ENCODE measurements around the gene RRAGD.

The RRAGD gene, protein sequence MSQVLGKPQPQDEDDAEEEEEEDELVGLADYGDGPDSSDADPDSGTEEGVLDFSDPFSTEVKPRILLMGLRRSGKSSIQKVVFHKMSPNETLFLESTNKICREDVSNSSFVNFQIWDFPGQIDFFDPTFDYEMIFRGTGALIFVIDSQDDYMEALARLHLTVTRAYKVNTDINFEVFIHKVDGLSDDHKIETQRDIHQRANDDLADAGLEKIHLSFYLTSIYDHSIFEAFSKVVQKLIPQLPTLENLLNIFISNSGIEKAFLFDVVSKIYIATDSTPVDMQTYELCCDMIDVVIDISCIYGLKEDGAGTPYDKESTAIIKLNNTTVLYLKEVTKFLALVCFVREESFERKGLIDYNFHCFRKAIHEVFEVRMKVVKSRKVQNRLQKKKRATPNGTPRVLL

DNA sequence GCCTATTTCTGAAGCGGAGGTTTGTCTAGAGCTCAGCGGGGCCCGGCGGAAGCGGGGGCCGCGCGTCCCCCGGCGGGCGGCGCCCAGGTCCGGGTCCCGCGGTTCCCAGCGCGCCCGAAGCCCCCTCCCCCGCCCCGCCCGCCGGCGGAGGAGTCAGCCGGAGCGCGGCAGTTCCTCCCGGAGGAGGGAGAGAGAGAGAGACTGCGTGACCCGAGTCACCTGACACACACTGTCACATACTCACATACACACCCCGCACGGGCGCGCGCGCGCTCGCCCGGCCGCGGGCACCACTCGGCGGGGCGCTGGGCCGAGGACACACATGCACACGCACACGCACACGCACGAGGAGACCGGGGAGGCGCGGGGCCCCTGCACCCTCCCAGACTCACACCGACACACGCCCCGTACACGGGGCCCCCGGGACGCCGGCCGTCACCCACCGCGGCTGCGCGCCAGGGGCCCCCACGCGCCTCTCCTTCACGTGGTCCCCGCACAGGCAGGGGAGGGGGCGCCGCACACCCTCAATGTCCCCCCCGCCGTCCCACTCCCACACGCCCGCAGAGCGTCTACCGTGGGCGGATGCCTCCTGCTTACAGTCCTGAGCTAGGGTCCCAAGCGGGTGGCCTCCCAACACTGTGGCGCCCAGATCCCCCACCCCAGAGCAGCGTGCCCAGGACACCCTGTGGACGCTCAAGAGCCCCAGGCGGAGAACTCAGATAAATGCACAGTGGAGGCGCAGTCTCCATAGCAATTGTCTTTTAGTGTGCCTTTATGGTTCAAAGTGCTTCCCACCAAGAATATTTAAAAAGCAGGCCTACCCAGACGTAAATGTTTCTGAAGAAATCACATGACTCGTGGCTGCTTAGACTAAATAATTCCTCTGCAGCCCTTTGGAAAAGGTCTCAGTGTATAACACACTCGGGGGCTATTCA, at the start of gene RRAGD:
Gene RRAGD (minus strand): TSS at position 203 of the 935 bp plus-strand sequence. CDS start 280 bp downstream, outside the sequence.
- peak within 1 kb of the TSS; percentile 88 for H3K27ac Mint-ChIP-seq
- DNase-seq: peak; percentile 76
- peaks cover 22% of the 10 kb centered on the region for H3K4me1 Mint-ChIP-seq (ENCODE audit: low read depth)
- peaks cover 11% of the 10 kb centered on the region for H3K27me3 Mint-ChIP-seq
- peak within 1 kb of the TSS; percentile 85 for H3K4me3 Mint-ChIP-seq
- H3K9me3 Mint-ChIP-seq: no peaks in the 10 kb centered on the region
- H3K36me3 Mint-ChIP-seq (ENCODE audit: low read depth): no peaks in the 10 kb centered on the region

DNA sequence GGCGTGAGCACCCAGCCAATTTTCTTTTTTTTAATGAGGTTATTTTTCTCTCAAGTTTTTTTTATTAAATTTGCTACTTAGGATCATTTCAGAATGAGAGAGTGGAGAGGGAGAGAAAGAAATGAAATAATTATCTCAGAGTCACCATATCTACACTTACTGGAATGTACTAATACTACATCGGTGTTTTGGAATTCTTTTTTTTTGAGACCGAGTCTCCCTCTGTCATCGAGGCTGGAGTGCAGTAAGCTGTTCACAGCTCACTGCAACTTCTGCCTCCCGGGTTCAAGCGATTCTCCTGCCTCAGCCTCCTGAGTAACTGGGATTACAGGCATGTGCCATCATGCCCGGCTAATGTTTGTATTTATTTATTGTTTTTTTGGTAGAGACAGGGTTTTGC, 48.6 kb upstream of the RRAGD start:
- Mint-ChIP-seq H3K36me3 (ENCODE audit: low read depth) (no peaks in the 10 kb centered on the region), H3K4me1 (ENCODE audit: low read depth) (no peaks in the 10 kb centered on the region), H3K27ac (no peak overlapping the region), H3K9me3 (peaks cover 3% of the 10 kb centered on the region), H3K27me3 (no peaks in the 10 kb centered on the region), H3K4me3 (no peak overlapping the region)
- no peak for DNase-seq

DNA sequence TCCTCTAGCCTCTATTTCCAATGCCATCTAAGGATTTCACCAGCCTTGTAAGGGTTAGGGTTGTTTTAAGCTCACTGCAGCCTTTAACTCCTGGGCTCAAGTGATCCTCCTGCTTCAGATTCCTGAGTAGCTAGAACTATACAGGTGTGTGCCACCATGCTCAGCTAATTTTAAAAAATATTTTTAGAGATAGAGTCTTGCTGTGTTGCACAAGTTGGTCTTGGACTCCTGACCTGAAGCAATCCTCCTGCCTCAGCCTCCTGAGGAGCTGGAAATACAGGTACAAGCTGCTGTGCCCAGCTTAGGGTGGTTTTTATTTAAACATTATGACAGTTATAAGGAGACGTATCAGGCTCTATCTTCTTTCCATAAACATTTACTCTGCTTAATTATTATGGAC, 47.4 kb upstream of the RRAGD start:
- H3K27ac Mint-ChIP-seq: no peak overlapping the region
- no peaks in the 10 kb centered on the region for H3K27me3 Mint-ChIP-seq
- H3K36me3 Mint-ChIP-seq (ENCODE audit: low read depth): no peaks in the 10 kb centered on the region
- no peak overlapping the region for H3K4me3 Mint-ChIP-seq
- H3K9me3 Mint-ChIP-seq: peaks cover 3% of the 10 kb centered on the region
- H3K4me1 Mint-ChIP-seq (ENCODE audit: low read depth): no peaks in the 10 kb centered on the region
- DNase-seq: no peak

DNA sequence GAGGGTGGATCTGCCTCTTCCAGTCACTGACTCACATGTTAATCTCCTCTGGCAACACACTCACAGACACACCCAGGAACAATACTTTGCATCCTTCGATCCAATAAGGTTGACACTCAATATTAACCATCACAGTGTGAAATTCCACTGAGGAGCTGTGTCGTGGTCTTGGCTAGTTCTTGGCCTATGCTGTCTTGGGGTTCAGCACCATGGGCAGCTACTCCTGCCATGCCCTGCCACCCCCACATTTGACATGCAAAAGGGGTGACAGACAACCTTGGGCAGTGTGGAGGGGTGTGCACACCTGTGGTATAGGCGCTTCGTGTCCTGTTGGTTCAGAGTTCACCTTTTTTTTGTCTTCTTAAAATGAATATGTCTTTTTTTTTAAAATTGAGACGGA, 46.6 kb upstream of the RRAGD start:
- Mint-ChIP-seq H3K27me3 (no peaks in the 10 kb centered on the region), H3K36me3 (ENCODE audit: low read depth) (no peaks in the 10 kb centered on the region), H3K4me1 (ENCODE audit: low read depth) (no peaks in the 10 kb centered on the region), H3K4me3 (no peak overlapping the region), H3K27ac (no peak overlapping the region), H3K9me3 (peaks cover 3% of the 10 kb centered on the region)
- no peak for DNase-seq

DNA sequence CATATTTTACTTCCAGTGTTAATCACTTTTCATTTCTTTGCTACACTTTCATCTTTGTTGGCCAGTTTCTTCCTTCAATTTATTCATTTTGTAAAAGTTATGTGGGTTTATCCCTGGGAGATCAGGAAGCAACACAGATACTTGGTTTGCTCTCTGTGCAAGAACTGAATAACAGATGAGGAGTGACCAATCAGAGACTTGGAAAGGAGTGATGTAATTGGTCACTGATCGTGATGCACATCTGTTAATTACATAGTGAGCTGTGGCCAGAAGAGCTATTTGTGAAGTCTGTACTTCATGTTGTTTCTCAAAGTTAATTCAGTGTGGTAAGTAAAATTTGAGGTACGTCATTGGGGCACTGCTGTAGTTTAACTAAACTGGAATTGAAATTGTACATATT, 42.2 kb upstream of the RRAGD start:
- no peak overlapping the region for H3K27ac Mint-ChIP-seq
- no peaks in the 10 kb centered on the region for H3K36me3 Mint-ChIP-seq (ENCODE audit: low read depth)
- no peaks in the 10 kb centered on the region for H3K4me1 Mint-ChIP-seq (ENCODE audit: low read depth)
- DNase-seq: no peak
- H3K27me3 Mint-ChIP-seq: no peaks in the 10 kb centered on the region
- H3K4me3 Mint-ChIP-seq: no peak overlapping the region
- peaks cover 3% of the 10 kb centered on the region for H3K9me3 Mint-ChIP-seq

DNA sequence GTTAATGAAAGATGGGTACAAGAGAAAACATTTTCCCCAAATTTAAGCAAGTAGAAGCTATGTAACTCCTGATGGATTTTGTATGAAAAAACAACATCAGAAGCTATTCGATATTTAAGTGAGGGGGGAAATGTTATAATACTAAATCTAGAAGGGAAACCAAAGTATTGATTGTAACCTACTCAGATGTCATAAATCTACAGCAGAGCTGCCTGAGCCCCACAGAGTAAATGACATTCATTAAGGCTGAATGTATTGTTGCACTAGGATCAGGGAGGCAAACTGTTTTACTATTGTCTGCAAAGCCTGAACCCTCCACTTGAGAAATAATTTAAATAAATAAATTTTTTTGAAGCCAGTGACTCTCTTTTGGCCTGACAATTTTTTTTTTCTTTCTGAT, 40.2 kb upstream of the RRAGD start:
- DNase-seq: no peak

DNA sequence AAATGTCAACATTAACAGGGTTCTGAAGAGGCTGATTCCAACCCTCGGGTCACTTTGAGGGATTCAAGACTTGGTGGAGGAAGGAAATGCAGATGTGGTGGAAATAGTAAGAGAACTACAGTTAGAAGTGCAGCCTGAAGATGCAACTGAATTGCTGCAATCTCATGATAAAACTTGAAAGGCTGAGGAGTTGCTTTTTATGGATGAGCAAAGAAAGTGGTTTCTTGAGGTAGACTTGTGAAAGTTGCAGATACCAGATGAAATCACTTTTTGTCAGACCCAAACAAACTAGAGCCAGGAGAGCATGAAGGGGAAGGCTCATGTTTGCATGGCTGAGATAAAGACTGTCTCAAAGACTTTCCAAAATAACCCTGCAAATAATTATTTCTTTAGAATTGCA, 37.1 kb upstream of the RRAGD start:
- Mint-ChIP-seq H3K4me3 (no peak overlapping the region), H3K27me3 (no peaks in the 10 kb centered on the region), H3K27ac (no peak overlapping the region), H3K9me3 (no peaks in the 10 kb centered on the region), H3K36me3 (ENCODE audit: low read depth) (no peaks in the 10 kb centered on the region), H3K4me1 (ENCODE audit: low read depth) (no peaks in the 10 kb centered on the region)
- DNase-seq: no peak

More for the DNA sequence above, 40.2 kb upstream of the RRAGD start:
- no peaks in the 10 kb centered on the region for H3K27me3 Mint-ChIP-seq
- H3K4me3 Mint-ChIP-seq: no peak overlapping the region
- H3K27ac Mint-ChIP-seq: no peak overlapping the region
- no peaks in the 10 kb centered on the region for H3K4me1 Mint-ChIP-seq (ENCODE audit: low read depth)
- H3K9me3 Mint-ChIP-seq: peaks cover 3% of the 10 kb centered on the region
- no peaks in the 10 kb centered on the region for H3K36me3 Mint-ChIP-seq (ENCODE audit: low read depth)

DNA sequence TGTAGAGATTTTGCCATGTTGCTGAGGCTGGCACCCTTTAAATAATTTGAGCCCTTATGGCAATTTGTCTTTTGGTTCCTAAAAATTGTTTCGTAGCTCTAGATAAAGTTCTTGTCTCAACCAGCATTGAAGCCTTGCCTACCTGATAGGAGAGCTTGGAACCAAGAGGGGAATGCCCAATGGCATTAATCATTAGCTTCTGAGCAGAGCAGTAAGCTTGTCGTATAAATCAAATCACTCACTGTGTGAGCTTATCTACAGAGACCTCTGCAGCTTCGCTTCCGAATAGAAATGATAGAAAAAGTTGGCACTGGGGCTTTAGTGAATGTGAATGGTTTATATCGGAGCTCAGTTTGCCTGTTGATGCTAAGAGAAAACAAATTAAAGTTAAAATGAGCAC, 31.6 kb upstream of the RRAGD start:
- H3K27me3 Mint-ChIP-seq: no peaks in the 10 kb centered on the region
- no peak for DNase-seq
- H3K4me3 Mint-ChIP-seq: no peak overlapping the region
- H3K9me3 Mint-ChIP-seq: no peaks in the 10 kb centered on the region
- no peaks in the 10 kb centered on the region for H3K4me1 Mint-ChIP-seq (ENCODE audit: low read depth)
- H3K36me3 Mint-ChIP-seq (ENCODE audit: low read depth): no peaks in the 10 kb centered on the region
- no peak overlapping the region for H3K27ac Mint-ChIP-seq

DNA sequence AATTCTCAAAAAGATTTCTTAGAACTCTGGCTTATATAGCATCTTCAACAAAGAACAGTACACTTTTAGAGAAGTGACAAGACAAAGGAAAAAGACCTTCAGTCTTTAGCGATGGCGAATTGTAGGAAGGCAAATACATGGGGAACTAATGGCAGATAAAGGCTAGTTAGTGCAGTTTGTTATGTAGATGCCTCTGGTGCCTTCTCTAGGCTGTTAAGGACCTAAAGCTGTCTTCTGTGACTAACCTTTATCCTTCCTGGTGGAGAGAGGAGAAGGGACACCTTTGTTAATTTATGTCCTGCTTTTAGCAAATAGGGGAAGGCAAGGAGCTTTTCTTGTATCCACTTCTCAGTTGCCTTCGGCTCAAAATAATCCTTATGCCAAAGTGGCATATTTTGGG, 28.1 kb upstream of the RRAGD start:
- no peak overlapping the region for H3K4me3 Mint-ChIP-seq

DNA sequence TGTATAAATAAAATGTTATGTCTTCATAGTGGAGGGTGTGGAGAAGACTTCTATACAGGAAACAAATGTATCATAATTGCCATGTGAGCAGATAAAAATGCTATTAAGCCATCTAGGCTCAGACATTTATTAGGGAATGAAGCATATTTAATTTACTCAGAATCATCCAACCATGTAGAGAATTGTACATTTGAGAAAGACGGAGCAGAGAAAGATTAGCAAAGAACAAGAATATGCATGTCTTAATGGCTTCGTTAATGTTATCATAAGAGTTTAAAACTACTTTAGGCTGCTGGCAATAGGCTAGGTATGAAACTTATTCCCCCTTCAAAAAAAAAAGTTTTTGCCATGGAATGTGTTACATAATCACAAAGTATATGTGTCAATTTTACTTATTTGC, 26.9 kb upstream of the RRAGD start:
- H3K4me1 Mint-ChIP-seq (ENCODE audit: low read depth): peaks cover 9% of the 10 kb centered on the region
- no peak for DNase-seq
- no peak overlapping the region for H3K27ac Mint-ChIP-seq
- no peaks in the 10 kb centered on the region for H3K9me3 Mint-ChIP-seq
- no peaks in the 10 kb centered on the region for H3K27me3 Mint-ChIP-seq
- H3K4me3 Mint-ChIP-seq: no peak overlapping the region
- H3K36me3 Mint-ChIP-seq (ENCODE audit: low read depth): no peaks in the 10 kb centered on the region

More for the DNA sequence above, 28.1 kb upstream of the RRAGD start:
- Mint-ChIP-seq H3K27me3 (no peaks in the 10 kb centered on the region), H3K36me3 (ENCODE audit: low read depth) (no peaks in the 10 kb centered on the region), H3K9me3 (no peaks in the 10 kb centered on the region), H3K4me1 (ENCODE audit: low read depth) (peaks cover 4% of the 10 kb centered on the region), H3K27ac (no peak overlapping the region)
- no peak for DNase-seq

DNA sequence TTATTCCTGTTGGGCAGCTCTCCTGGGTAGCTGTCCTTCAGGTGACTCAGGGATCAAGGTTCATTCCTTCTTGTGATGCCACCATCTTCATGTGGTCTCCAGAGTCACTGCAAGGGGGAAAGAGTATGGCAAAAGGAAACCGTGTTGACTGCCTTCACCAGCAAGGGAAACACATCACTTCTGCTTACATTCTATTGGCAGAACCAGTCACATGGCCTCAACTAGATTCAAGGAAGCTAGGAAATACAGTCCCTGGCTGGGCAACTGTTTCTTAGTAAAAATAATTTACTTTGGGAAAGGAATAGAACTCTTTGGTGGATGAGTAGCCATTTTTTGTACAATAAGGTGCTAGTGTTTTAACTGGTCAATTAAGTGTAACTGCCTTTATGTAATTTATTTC, 26.2 kb upstream of the RRAGD start:
- Mint-ChIP-seq H3K36me3 (ENCODE audit: low read depth) (peaks cover 2% of the 10 kb centered on the region), H3K9me3 (no peaks in the 10 kb centered on the region), H3K4me1 (ENCODE audit: low read depth) (peaks cover 13% of the 10 kb centered on the region), H3K4me3 (no peak overlapping the region), H3K27me3 (peaks cover 3% of the 10 kb centered on the region), H3K27ac (no peak overlapping the region)
- DNase-seq: no peak

DNA sequence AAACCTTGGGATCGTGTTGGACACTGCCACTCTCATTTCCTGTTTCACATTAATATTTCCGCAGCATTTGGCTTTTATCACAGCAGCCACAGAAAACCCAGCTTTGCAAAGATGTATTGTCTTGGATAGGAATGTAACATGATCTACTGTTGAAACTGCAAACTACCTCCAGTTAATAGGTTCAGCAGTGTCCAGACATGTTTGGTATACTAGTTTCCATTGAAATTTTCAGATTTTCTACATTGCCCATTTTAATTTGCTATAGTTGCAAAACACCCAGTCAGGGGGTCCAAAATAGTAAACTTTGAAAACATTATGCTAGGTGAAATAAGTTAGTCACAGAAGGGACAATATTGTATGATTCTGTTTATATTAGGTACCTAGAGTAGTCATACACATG, 24.2 kb upstream of the RRAGD start:
- Mint-ChIP-seq H3K4me3 (no peak overlapping the region), H3K9me3 (no peaks in the 10 kb centered on the region), H3K27ac (no peak overlapping the region), H3K4me1 (ENCODE audit: low read depth) (peaks cover 23% of the 10 kb centered on the region), H3K27me3 (peaks cover 3% of the 10 kb centered on the region), H3K36me3 (ENCODE audit: low read depth) (peaks cover 2% of the 10 kb centered on the region)
- no peak for DNase-seq

DNA sequence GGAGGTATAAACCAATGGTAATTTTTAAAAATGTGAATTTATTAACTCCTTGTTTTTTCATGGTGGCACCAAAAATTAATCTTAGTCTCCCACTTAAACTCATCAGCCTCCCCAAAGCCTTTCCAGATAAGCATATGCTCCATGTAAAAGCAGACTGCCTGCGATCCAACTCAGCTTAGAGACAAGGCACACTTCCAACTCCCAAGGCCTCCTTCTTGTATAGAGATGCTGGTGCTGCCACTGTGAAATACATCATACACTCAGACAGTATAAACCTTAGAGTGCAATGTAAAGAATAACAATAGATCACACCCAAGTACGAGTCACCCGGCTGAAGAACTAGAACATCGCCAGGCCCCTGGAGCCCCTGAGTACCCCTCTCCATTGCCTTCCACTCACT, 22.9 kb upstream of the RRAGD start:
- Mint-ChIP-seq H3K27me3 (peaks cover 3% of the 10 kb centered on the region), H3K4me1 (ENCODE audit: low read depth) (peaks cover 23% of the 10 kb centered on the region), H3K4me3 (no peak overlapping the region), H3K9me3 (no peaks in the 10 kb centered on the region), H3K36me3 (ENCODE audit: low read depth) (peaks cover 2% of the 10 kb centered on the region), H3K27ac (no peak overlapping the region)
- DNase-seq: no peak

DNA sequence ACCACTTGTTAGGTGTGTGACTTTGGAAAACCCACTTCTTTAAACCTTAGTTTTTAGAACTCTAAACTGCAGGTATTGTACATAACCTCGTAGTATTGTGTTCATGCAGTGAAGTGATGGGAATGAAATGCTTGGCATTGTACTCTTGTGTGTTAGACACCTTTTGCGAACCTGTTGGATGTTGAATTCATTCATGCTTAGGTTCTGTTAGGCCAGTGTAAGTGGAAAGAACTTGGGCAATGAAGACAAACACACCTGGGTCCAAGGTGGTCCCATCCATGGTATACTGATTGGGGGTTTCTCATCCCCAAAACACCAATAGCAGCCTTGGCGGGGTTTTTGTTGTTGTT, 22.1 kb upstream of the RRAGD start:
- Mint-ChIP-seq H3K36me3 (ENCODE audit: low read depth) (peaks cover 2% of the 10 kb centered on the region), H3K4me1 (ENCODE audit: low read depth) (peaks cover 23% of the 10 kb centered on the region), H3K27me3 (peaks cover 3% of the 10 kb centered on the region), H3K27ac (peak overlapping the region; percentile 47), H3K4me3 (peak overlapping the region; percentile 77), H3K9me3 (no peaks in the 10 kb centered on the region)
- DNase-seq: no peak

All from activated T-cell treated with anti-CD3 and anti-CD28 coated beads, Interleukin-2, amount 50 U/mL, for 24 hours (primary cell).